ENCODE measurements around the gene ACTG1.

DNA sequence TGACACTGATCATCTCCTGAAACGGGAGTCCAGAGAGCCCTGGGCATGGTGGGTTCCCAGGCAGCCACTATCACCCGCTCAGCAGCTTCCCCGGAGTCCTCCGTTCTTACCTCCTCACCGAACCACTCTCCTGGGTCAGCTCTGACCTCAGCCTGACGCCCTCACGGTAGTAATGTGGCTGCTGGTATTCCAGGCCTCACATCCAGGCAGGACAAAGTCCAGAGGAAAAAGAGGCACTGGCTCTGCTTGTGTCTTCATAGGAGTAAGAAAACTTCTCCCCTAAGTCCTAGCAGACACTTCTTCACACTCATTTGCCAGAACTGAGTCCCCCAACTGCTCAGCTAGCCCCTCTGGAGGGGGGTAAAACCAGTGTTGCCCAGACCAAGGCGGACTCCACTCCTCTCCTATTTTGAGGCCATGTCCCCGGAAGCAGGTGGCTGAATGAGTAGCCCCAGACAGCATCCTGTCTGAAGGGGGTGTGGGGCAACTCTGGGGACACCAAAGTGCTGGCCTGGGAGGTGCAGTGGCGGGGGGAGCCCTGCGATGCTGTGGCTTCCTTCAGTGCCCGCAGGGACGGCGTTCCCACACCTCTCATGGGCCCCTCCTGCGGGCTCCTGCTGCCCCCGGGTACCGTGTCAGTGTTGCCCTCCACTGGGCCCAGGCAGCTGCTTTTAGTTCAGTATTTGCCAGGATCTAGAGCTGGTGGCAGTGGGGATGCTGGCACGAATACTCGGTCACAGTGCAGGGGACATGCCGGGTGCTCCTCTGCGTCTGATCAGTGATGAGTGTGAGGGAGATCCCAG lies 20.9 kb upstream of the ACTG1 start:
- TF ChIP-seq, protein P1, sequence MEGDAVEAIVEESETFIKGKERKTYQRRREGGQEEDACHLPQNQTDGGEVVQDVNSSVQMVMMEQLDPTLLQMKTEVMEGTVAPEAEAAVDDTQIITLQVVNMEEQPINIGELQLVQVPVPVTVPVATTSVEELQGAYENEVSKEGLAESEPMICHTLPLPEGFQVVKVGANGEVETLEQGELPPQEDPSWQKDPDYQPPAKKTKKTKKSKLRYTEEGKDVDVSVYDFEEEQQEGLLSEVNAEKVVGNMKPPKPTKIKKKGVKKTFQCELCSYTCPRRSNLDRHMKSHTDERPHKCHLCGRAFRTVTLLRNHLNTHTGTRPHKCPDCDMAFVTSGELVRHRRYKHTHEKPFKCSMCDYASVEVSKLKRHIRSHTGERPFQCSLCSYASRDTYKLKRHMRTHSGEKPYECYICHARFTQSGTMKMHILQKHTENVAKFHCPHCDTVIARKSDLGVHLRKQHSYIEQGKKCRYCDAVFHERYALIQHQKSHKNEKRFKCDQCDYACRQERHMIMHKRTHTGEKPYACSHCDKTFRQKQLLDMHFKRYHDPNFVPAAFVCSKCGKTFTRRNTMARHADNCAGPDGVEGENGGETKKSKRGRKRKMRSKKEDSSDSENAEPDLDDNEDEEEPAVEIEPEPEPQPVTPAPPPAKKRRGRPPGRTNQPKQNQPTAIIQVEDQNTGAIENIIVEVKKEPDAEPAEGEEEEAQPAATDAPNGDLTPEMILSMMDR (IDR thresholded peaks at IDR 0.05), result no peak
- TF ChIP-seq POLR2A (IDR thresholded peaks at IDR 0.05) (no peak), EP300 (IDR thresholded peaks at IDR 0.05) (no peak)
